ENCODE measurements around the gene SPINK8.

SPINK8 gene

GRCh38 chr3:48367201-48367600 is 33.7 kb upstream of the SPINK8 start:
- H3K4me3 ChIP-seq (replicated peaks; ENCODE audit: low read depth, low read length) = no peak overlapping the region
- no peak for TF ChIP-seq CTCF (IDR thresholded peaks at IDR 0.05; ENCODE audit: low read depth, low read length, missing control alignments)
- DNase-seq (ENCODE audit: extremely low read depth, low read depth) = no peak

- no peak for TF ChIP-seq CTCF (IDR thresholded peaks at IDR 0.05; ENCODE audit: low read depth, low read length, missing control alignments)
- DNase-seq (ENCODE audit: extremely low read depth, low read depth) = no peak
- H3K4me3 ChIP-seq (replicated peaks; ENCODE audit: low read depth, low read length) = no peak overlapping the region
These were observed 31.4 kb upstream of the SPINK8 start for GRCh38 chr3:48364840-48365239.

GRCh38 chr3:48361928-48362327 is 28.5 kb upstream of the SPINK8 start:
- no peak for DNase-seq (ENCODE audit: extremely low read depth, low read depth)
- TF ChIP-seq CTCF (IDR thresholded peaks at IDR 0.05; ENCODE audit: low read depth, low read length, missing control alignments) = no peak

GRCh38 chr3:48356419-48356818 is 23.0 kb upstream of the SPINK8 start:
- H3K4me3 ChIP-seq (replicated peaks; ENCODE audit: low read depth, low read length) = no peak overlapping the region
- no peak for DNase-seq (ENCODE audit: extremely low read depth, low read depth)
- no peak for TF ChIP-seq CTCF (IDR thresholded peaks at IDR 0.05; ENCODE audit: low read depth, low read length, missing control alignments)

More at GRCh38 chr3:48361928-48362327, 28.5 kb upstream of the SPINK8 start:
- no peak overlapping the region for H3K4me3 ChIP-seq (replicated peaks; ENCODE audit: low read depth, low read length)

GRCh38 chr3:48353987-48354386 is 20.5 kb upstream of the SPINK8 start:
- no peak overlapping the region for H3K4me3 ChIP-seq (replicated peaks; ENCODE audit: low read depth, low read length)
- DNase-seq (ENCODE audit: extremely low read depth, low read depth) = no peak
- TF ChIP-seq CTCF (IDR thresholded peaks at IDR 0.05; ENCODE audit: low read depth, low read length, missing control alignments) = no peak

GRCh38 chr3:48352546-48352945 is 19.1 kb upstream of the SPINK8 start:
- no peak overlapping the region for H3K4me3 ChIP-seq (replicated peaks; ENCODE audit: low read depth, low read length)
- no peak for DNase-seq (ENCODE audit: extremely low read depth, low read depth)
- TF ChIP-seq CTCF (IDR thresholded peaks at IDR 0.05; ENCODE audit: low read depth, low read length, missing control alignments) = no peak

GRCh38 chr3:48347500-48347899 is 14.0 kb upstream of the SPINK8 start:
- no peak for TF ChIP-seq CTCF (IDR thresholded peaks at IDR 0.05; ENCODE audit: low read depth, low read length, missing control alignments)
- H3K4me3 ChIP-seq (replicated peaks; ENCODE audit: low read depth, low read length) = no peak overlapping the region
- DNase-seq (ENCODE audit: extremely low read depth, low read depth) = no peak

All from HFF-Myc (cell line).